IPS-NIHi7 (cell line): ENCODE results near the gene PTCD2.
A peak's percentile ranks its signal among the peaks of the same experiment; 100 is the strongest.

ENCODE experiments used
- DNase-seq: peaks from one replicate; pipeline ENCODE4 v3.0.0; 2012; ENCODE audit warnings: mixed read lengths; ENCODE audit errors: extremely low spot score

The PTCD2 gene, protein sequence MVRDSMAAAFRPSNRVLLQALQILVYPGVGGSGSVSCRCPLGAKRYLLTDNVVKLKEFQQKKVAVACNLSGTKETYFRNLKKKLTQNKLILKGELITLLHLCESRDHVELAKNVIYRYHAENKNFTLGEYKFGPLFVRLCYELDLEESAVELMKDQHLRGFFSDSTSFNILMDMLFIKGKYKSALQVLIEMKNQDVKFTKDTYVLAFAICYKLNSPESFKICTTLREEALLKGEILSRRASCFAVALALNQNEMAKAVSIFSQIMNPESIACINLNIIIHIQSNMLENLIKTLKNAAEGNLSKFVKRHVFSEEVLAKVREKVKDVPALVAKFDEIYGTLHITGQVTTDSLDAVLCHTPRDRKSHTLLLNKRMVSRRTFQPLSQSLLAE

DNA sequence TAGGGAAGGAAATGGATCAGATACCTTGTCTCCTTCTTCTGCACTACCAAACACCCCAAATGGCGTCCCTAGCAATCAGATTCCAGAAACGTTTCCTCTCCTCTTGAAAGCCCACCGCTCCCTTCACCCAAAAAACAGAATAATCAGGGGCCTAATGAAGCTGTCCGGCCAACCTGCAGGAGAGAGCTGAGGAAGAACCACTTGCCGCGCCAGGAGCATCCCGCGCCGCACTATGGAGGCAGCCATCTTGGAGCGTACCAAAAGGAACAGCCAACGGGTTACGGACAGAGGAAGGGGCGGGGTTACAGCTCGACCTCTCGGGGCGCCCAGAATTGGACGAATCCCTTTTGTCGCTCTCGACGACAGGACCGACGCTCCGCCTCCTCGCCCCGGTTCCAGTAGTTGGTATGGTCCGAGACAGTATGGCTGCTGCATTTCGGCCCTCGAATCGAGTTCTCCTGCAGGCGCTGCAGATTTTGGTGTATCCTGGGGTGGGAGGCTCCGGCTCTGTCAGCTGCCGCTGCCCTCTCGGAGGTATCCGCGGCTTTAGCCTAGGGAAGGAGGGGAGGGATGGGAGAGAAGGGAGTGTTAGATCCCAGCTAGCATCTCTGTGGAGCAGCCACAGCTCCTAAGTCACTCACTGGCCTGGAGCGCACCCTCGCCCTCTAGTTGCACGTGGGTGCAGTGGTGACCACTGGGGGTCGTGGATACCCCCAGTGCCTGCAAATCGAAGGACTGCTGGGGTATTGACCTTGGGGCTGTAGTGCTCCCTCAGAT is at the start of gene PTCD2, which contains the start of gene MRPS27:
Gene PTCD2 (plus strand): TSS at position 398 of the 777 bp plus-strand sequence. CDS start 10 bp downstream, at position 408.
Gene MRPS27 (minus strand): TSS at position 265 of the 777 bp plus-strand sequence. CDS start 19 bp downstream, at position 246.
- DNase-seq = peak; percentile 98

DNA sequence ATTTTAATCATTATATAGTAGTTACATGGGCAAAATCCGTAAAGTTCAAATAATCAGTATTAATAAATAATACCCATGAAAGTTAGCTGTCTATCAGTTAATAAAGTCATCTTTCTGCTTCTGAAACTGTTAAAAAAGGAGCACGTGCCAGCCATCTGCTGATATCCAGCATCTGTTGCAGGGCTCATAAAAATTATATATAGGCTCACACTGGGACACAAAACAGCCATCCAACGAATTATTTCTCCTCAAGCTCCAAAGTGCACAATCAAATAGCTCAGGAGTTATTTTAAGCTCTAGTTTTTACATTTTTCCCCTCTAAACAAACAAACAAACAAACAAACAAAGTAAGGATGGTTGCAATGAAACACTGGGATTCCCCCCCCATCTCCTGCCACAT is 48.5 kb upstream of the PTCD2 start:
- DNase-seq = no peak

DNA sequence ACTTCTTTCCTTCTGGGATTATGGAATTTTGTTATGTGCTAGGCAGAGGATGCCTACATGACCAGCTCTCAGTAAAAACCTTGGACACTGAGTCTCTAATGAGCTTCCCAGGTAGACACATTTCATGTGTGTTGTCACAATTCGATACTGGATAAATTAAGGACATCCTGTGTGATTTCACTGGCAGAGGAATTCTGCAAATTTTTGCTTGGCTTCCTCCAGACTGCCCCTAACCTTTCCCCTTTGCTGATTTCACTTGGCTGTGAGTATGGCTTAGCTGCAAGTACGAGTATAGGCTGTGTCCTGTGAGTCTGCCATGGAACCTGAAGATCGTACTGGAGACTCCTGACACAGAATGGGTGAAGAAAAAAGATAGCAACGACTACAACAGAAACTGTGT is 47.8 kb upstream of the PTCD2 start:
- DNase-seq = no peak

DNA sequence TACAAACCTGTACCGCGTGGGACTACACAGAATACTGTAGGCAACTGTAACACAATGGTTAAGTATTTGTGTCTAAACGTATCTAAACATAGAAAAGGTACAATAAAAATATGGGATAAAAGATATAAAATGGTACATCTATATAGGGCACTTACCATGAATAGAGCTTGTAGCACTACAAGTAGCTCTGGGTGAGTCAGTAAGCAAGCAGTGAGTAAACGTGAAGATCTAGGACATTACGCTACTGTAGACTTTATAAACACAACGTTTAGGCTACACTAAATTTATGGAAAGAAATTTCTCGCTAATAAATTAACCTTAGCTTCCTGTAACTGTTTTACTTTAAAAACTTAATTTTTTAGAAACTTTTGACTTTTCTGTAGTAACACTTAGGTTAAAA is 46.6 kb upstream of the PTCD2 start:
- DNase-seq = no peak

DNA sequence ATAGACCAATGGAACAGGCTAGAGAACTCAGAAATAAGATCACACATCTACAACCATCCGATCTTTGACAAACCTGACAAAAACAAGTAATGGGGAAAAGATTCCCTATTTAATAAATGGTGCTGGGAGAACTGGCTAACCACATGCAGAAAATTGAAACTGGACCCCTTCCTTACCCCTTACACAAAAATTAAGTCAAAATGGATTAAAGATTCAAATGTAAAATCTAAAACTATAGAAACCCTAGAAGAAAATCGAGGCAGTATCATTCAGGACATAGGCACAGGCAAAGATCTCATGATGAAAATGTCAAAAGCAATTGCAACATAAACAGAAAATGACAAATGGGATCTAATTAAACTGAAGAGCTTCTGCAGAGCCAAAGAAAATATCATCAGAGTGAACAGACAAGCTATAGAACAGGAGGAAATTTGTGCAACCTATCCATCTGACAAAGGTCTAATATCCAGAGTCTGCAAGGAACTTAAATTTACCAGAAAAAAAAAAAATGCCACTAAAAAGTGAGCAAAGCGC is 43.9 kb upstream of the PTCD2 start:
- DNase-seq = no peak

DNA sequence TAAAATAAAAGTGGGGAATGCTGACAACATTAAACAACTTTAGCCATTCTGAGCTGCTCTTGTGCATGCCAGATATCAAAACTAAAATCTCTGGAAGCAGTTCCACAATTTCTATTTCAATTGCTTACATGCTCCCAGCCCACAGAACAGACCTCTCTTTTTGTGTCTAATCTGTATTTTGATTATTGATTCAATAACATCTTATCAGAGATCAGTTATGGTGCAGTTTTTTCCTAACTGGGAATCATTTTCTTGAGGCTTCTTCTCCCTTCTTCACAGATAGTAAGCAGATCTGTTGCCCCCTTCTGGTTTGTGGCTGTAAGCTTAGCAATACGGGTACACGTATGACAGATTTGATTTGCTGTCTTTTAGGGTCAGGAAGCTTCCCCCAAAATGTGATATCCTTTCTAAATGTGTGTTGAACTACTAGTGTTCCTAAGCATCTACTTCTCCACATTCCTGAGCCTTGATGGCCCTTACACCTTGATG is 39.5 kb upstream of the PTCD2 start:
- peak; percentile 54 for DNase-seq

DNA sequence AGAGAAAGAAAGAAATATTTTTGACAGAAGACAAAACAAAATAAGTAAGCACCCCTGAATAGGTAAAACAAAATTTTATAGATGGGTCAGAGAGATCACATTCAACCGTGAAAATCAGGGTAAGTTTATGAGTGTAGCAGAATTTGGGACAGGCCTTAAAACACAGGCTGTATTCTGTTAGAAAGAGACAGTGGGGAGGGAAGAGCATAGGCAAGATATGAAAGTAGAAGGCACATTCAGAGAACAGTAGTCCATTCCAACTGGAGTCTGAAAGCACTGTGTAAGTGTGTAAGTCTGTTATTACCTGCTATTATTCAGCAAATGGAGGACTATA is 38.8 kb upstream of the PTCD2 start:
- no peak for DNase-seq

DNA sequence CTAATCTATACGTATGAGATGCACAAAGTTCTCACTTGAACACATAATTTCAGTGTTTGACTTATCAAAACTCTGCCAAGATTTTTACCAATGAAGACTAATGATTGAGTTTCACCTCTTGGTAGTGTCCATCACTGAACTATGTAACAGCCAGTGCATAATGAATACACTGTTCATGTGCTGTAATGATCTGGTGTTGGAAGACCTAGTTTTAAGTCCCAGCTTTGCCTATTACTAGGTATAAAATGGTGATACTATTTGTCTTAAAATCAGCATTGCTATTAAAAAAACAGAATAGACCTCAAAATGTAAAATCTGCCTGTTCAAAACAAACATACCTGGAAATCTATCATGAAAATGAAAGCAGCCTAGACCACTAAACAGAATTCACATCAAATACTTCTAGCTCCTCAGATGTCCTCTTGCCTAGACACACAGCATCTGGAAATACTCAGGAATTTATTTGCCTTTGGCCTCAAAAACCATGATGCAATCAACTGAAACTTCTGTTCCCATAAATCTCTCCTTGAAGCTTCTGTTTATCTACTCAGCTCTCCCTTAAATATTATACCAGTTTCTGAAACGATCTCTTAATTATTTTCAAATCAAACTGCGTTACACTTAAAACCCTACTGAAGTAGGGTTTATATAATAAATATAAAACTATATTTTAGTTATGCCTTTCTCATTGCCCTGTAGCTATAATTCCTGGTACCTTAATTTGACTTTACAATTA is 38.2 kb upstream of the PTCD2 start:
- DNase-seq = no peak

DNA sequence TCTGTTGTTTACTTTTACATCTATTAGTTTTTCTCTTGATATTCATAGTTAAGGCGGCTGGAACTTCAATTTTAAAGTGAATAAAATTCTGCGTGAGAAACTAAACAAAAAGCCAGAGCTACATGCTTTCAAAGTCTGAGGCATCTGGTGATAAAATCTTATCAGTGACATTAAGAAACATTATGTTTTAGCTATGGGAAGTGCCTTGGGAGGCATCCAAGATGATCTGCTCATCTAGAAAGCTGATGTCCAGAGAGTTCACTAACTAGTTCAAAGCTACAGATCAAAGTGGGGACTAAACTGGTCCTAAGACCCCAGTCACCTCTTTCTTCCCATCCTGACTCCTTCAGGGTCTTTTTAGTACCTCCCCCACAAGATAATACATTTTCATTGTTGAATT is 37.3 kb upstream of the PTCD2 start:
- no peak for DNase-seq

DNA sequence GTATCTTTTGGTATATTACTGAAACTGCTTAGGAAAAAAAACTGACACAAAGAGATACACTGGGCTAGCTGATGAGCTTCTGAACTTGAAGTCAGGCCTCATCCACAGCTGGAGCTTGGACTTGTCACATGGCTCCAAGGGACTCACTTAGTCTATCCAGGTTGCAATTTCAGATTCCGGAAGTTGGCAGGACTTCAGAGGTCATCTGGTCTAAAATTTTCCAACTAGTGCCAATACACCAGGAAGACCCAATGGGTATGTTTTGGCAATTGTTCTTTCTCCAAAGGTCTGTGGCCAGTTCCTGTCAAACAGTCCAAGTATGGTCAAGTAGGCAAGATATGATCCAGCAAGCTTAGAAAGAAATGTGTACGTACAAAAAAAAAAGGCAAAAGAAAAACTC is 36.8 kb upstream of the PTCD2 start:
- DNase-seq = no peak

DNA sequence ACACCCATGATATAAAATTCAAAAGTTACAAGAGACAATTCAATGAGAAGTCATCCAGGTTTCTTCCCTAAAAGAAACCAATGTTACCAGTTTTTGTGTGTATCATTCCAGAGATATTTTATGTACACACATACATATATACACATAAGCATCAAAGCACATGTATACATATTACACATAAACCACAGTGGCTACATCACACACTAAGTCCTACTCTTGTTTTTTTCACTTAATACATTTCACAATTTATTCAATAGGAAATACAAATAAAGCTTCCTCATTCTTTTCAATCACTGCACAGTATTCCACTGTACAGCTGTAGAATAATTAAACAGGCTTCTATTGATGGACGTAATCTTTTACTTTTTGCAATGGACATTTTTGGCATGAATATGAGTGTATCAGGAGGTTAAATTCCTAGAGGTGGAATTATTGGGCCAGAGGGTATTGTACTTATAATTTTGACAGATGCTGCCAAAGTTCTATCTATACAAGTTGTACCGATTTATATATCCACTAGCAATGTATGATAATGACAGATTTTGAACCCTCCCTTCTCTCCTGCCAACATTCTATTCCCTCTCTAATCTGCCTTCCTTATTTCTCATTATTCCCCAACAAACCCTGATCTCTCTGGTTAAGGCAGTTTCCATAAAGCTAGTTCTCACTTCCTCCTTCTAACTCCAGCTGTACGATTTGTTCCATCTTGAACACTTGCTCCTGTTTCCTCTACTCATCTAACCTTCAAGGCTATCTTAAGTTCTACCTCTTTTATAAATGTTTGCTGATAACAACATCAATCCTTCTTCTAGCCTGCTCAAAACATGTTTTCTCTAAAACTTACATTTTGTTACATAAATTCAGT is 35.4 kb upstream of the PTCD2 start:
- DNase-seq = no peak

DNA sequence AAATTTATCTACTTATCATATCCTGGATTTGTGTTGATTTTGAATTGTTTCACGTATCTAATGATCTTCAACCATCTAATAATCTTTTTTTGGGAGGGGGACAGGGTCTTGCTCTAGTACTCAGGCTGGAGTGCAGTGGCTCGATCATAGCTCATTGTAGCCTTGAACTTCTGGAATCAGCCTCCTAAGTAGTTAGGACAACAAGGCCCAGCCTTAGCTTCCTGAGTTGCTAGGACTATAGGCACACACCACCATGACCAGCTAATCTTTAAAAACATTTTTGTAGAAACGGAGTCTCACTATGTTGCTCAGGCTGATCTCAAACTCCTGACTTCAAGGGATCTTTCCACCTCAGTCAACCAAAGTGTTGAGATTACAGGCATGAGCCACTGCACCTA is 34.8 kb upstream of the PTCD2 start:
- no peak for DNase-seq

DNA sequence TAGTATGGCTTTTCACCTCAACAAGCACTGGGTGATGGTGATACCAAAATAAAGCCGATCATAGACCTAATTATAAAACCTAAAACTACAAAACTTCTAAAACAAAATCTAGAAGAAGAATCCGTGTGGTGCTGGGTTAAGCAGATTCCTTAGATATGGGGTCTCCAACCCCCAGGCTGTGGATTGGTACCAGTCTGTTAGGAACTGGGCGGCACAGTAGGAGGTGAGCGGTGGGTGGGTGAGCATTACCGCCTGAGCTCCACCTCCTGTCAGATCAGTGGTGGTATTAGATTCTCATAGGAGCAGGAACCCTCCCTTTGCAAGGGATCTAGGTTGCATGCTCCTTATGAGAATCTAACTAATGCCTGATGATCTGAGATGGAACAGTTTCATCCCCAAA is 33.4 kb upstream of the PTCD2 start:
- no peak for DNase-seq

DNA sequence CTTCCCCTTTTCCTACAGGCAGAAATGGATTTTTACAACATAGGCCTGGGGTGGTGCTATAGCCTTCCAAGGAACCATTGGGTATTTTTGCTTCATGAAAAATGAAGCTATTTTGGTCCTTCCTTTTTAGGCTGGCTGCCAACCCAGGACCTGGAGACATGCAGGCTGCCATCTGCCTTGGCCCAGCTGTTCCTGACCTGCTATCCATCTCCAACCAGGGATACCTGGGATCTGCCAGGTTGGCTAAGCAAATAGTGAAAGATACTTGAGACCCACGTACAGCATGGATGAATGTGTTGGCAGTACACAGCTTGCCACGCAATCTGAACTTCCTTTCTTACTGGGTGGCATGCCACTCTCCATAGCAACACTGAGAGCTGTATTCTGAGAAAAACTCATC is 31.2 kb upstream of the PTCD2 start:
- DNase-seq = no peak

DNA sequence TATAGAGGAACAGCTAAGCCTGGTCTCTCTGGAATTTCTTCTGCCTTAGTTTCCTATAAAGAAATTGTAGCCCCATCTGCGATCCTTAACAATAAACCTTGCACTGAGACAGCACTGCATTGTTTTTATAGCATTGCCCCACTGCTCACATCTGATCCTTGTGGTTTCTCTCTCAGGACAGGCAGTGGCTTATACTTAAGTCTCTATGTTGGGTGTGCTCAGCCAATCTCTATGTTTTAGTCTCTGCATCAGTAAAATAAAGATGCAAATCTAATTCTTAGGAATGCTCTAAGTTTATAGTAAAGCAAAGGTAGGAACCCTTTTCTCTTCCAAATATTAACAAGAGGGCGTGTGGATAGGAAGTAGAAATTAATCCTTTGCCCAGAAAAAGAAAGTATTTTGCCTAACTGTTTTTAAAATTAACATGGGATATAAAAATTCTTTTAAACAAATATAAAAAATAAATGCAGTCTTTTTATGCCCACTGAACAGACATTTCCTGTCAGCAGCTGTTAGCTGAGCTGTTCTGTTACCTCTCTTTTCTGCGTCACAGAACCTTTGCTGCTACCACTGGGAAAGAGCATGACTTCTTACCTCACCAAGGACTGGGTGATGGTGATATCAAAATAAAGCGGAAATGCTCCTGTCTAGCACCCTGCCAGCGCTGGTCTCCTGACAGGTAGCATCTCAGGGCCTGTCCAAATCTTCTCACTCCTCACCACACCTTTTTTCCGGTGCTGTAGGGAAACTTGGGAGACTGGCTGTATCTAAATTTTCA is 29.6 kb upstream of the PTCD2 start:
- no peak for DNase-seq

DNA sequence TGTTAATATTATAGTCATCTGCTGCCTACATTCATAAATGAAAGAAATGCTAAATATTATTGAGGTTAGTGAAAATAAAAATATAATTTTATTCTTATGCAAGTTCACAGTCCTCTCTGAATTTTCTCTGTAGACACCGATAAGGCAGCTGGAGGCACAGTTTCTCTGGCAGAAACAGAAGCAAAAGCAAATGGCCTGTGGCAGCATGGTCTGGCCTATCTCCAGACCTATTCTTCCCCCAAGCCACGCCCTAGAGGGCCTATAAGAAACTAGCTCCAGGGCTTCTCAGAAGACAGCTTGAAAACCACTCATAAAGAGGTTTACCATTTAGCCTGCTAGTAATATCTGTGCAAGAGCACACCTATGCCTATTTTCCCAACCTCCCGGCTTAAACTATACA is 28.6 kb upstream of the PTCD2 start:
- no peak for DNase-seq

DNA sequence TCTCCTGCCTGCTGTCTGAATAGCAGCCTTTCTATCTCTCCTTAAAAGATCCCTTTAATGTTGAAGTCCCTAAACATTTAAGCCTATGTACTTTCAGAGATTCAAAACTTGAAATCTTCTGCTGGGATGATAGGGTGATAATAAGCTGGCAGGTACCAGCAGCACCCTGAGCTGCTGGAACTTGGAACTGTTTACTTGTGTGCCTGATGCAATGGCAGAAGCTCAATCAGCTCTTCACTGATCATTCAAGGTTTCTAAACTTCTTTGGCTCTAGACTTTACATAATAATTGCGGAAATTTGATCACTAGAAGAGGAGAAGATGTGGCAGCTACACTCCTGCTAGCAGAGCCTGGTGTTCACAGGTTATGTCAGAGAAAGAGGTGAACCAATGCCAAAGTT is 27.8 kb upstream of the PTCD2 start:
- DNase-seq = no peak

DNA sequence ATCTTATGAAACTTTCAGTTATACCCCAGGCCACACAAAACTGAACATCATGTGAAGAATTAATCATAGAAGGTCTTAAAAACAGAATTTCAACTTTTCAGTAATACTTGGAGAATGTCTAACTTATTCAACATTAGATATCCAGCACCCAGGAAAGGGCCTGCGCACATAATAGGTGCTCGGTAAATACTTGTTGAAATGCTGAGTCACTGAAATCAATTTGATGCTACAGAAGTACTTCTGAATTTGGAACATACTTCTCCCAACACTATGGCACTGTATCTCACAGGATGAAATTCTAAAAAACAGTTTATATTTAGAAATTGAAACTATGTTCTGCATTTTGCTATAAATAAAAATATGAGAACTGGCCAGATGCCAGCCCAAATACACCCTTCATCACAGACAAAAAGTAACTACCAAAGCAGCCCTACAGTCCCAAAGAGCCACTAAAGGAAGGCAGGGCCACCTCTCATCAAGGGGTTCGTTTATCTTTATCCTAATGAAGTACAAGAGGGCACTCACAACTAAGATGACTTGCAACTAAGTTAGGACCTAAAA is 26.6 kb upstream of the PTCD2 start:
- no peak for DNase-seq

DNA sequence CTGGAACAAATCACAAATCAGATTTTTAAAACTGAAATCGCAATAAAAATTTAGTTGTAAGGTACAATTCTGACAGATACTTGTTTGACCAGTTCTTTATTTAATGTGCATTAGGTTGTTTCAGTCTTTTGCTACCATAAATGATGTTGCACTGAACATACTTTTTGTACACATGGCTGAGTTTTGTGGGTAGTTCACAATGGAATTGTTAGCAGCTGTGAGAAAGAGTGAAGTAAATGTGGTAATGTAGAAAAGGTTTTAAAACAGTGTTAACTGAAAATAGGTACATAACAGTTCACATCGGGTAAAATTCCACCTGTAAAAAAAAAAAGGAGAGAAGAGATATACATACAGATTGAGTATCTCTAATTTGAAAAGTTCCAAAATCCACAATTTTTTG is 25.7 kb upstream of the PTCD2 start:
- no peak for DNase-seq

DNA sequence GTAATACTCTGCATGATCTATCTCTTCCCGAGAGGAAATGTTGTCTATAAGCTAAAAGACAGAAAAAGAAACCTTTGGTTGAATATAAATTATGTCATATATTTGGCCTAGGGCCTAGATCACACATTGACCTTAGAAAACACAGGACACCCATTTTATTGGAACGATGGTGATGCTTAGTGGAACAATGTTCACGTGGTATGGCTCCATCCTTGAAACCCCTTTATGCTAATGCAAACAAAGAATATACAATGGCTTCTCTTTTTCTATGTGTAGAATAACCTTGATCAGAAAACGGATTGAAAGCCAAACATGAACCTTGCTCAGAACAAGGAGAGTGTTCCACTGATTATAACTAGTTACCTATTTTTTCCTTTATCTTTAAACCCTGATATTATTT is 24.6 kb upstream of the PTCD2 start:
- DNase-seq = no peak
